GM18907 (cell line): Measurements from ENCODE around the gene HSD17B12.
"Not testable (repeated sequence)": the region's sequence is repeated elsewhere in the genome, so short reads cannot be mapped to it uniquely, and the experiment has no call there.

ENCODE experiments used
- ATAC-seq: cut with Tn5 transposase; IDR thresholded peaks from one replicate; pipeline ENCODE4 v1.9.1; 2021; ENCODE audit warnings: mild to moderate bottlenecking, moderate library complexity; ENCODE audit not compliant: unreplicated experiment

The HSD17B12 gene

DNA sequence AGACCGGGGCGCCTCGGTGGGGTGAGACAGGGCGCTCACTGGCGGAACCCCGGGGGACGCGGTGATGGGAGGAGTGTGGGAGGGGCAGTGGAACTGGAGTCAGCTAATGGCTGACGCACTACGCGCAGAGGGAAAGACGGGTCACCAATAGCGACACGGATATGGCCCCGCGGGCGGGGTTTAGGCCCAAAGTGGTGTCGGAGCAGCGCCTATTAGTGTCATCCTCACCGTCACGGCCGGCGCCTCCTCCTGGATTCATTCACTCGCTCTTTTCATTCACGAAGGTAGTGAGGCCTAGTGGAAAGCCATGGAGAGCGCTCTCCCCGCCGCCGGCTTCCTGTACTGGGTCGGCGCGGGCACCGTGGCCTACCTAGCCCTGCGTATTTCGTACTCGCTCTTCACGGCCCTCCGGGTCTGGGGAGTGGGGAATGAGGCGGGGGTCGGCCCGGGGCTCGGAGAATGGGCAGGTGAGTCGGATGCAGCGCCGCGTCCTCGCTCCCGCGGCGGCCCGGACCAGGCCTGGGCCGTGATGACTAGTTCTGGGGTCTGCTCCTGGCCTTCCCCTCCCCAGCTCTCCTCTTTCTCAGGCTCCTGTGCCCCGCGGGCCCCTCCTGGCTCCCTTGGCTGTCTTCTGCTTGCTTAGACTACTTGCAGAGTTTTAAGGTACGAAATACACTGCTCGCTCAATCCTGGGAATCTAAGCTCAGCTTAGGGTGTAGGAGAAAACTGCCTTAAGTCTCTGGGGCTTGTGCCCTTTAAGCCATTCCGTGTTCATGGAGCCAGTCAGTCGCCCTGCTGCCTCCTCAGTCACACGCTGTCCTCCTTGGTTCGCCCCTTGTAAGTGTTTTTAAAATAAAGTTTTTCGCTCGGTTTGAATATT is at the start of gene HSD17B12:
Gene HSD17B12, plus strand, starts transcription at position 218 of the 880 bp plus-strand sequence. Its CDS starts 90 bp downstream, at position 308.
- ATAC-seq = peak; percentile 99

DNA sequence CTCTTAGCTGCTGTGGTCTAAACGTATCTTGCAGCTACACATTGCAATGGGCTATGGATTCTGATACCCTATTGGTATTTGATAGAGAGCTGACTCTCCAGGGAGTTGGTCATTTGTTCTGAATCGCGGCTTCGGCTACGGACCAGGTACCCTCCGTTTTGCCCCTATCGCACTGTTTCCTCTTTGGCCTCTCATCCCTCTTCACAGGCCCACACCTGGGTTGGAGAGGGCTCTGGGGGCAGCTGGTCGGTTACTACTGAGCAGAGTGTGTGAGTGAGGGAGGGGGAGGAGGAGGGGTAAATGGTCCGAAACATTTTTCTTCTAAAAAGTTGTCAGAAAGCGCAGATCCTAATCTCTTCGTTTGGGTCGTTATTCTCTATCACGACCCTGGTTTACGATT is 48.8 kb upstream of the HSD17B12 start:
- ATAC-seq = no peak

DNA sequence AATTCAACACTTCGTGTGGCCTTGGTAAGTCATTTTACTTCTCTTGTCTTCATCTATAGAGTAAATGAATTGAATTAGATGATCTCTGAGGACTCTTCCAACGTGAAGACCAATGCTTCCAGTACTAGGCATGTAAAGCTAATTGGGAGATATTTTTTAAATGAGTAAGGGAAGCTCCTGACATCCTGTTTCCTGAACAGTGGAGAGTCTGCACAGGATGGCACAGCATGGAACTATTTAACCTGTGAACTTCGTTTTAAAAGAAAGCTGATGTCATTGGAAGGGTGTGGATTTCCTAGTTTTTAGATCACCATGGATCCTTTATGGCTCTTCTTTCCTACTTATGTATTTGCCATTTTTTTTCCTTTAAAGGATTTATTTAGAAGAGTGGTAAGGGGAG is 48.4 kb upstream of the HSD17B12 start:
- ATAC-seq = no peak

DNA sequence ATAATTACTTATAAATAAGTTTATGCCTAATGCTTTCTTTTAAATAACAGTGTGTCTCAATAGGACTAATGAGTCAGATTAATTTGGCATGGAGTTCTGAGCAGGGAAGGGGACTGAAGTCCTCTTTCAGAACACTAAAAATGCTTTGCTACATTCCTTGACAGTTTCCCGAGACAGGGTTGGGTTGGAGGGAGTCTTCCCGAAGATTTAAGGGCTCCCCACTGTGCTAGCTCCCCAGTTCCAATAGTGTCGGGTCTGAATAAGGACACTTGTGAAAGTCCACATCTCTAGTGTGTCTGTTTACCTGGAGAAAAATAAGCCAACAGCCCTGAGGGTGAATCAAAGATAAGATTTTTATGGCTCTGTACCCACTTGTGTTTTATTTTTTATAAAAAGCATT is 41.8 kb upstream of the HSD17B12 start:
- ATAC-seq = no peak

DNA sequence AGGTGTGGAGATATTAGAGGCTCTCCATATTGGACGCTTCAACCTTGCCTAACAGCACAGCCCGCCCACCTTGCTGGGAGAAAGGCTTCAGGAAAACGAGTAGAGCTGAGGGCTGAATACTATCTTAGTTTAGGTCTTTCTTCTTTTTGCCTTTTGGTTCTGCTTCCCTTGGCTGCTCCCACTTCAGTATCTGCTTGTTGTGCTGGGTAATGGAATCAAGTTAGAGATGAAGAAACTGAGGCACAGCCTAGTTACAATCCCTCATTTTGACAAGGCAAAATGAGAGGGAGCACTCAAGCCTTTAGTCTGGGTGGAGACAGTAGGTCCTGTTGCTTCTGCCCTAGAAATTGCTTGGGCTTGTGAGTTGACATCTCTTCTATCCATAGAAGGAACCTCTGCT is 41.3 kb upstream of the HSD17B12 start:
- ATAC-seq = no peak

DNA sequence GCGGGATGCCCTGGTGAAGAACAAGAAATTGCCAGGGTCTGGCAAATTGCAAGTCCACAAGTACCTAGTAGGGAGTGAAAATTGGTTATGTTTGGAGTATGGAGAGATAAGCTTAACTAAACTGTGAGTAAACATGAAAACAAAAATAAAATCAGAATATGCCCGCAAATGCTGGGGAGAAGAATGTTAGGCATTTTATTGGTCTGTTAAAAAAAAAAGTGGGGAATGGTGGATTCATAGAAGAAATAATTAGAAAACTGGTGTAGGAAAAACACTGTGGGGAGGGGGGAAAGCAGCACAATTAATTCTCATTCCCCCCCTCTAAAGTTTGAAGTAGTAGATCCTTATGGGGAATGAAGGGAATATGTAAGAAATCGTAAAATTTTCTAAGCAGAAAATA is 40.6 kb upstream of the HSD17B12 start:
- ATAC-seq = no peak

DNA sequence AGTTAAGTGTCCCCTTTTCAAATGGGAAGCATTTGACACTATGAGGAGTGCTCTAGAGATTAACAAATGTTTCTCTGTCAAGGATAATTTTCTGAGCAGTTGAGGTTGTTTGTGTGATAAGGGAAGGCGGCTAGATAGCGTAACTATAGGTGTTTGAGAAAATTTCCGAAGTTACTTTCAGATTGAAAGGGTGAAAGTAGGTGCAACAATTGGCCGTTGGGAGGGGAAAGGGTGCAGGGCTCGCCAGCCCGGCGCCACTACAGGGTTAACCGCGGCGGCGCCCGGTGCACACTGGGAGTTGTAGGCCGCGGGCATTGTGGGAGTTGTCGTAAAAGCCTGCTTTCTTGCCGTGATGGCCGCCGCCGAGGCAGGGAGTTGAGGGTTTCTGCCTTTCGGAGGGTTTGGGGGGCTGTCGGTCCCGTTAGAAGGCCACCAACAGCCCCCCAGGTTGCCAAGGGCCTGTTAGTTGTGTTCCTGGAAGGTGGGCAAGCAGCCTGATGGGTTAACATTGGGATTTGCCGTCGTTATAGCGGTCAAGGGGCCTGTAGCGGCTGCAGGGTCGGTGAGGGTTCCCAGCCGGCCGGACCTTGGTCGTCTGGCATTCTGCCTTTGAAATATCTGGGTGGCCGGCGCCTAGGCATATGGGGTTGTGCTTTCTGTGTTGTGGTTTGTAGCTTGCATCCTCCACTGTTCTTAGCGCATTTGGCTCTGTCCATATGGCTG is 36.5 kb upstream of the HSD17B12 start:
- peak; percentile 99 for ATAC-seq

DNA sequence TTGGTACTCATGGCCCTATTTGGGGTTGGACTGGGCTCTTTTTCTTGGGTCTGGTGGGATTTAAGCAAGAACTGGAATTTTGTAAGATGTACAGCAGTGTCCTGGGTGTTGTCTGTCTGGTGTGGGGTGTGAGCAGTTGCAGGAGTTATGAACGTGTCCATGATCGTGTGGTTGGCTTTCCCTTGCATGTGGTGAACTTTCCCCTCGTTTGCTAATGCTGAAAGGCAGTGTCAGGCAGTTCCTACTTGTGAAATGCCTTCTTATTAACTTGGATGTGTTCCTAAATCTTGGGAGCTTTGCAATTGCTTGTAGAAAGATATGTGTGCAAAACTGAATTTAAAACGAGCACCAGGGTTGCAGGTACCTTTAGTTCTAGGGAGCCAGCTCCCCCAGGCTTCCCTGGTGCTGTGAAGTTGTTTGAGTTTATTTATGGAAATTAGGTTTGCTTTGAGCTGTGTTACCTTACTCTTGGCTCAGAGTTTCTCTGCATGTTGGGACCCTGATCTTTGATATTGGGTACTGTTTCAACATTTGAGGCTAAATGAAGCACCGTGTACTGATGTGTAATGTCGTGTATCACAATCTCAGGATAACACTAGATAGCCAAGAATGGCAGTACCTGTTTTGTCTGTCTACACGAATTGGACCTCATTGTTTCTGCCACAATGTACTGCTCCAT is 35.8 kb upstream of the HSD17B12 start:
- ATAC-seq = no peak

DNA sequence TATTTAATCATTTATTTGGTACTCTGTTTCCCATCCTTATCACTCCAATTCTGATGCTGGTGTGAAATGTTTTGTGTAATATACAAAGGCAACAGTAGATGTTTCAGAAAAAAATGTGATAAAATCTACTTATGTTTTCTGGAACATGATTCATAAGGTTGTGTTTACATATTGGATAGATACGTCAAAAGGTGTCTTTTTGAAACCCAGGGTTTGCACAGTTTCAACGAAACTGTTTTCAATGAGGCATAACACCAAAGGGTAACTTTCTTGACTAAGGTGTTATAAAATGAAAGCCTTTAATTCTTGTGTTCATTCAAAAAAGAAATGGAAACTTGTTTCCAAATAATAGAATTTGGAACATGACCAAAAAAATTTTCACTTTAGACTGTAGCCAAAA is 33.8 kb upstream of the HSD17B12 start:
- ATAC-seq = no peak

DNA sequence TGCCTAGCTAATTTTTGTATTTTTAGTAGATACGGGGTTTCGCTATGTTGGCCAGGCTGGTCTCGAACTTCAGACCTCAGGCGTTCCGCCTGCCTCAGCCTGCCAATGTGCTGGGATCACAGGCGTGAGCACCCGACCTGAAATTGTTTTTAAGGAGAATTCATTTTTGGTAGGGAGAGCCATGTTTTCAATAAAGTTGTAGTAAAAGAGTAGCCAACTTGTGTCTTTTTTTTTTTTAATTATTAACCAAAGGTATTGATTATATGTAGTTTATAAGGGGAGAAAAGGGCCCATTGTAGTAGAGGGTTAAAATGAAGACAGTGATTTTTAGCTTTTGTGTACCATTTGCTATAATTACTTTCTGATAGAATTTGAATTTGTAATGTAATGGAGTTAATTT is 31.6 kb upstream of the HSD17B12 start:
- no peak for ATAC-seq

DNA sequence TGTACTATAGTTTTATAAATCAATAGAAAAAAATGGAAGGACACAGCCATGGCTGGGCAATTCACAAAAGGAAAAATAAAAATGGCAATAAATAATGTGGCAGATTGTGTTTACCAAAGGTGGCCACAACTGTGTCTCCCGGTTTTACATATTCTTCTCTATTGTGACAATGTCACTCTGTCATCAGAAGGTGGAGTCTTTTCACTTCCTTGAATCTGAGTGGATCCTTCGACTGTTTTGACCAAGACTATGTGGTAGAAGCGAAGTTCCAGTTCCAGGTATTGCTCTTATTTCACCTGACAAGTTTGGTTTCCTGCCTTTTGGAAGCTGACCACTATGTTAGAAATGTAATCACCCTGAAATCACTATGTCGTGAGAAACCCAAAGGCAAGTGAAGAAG is 31.0 kb upstream of the HSD17B12 start:
- no peak for ATAC-seq

DNA sequence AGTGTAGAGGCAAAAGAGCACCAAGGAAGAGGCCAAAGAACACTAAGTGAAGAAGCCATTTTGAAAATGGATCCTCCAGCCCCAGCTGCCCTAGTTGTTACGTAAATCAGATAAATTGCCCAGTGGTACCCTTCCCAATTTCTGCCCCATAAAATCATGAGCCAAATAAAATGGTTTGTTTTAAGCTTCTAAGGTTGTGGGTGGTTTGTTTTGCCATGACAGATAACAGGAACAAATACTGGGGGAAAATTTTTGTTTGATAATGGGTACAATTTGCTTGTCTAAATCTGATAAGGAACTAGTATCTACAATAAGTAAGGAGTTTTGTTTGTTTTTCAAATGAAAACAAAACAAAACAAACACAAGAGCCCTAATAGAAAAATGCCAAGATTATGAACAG is 30.6 kb upstream of the HSD17B12 start:
- no peak for ATAC-seq

DNA sequence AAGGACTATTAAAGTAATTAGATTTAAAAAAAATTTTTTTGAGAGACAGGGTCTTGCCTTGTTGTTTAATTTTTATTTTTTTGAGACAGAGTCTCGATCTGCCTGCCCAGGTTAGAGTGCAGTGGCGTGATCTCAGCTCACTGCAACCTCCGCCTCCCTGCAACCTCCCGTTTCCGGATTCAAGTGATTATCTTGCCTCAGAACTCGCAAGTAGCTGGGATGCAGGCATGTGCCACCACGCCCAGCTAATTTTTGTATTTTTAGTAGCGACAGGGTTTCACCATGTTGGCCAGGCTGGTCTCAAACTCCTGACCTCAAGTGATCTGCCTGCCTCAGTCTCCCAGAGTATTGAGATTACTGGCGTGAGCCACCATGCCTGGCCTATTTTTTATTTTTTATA is 17.5 kb upstream of the HSD17B12 start:
- ATAC-seq = not testable (repeated sequence)

DNA sequence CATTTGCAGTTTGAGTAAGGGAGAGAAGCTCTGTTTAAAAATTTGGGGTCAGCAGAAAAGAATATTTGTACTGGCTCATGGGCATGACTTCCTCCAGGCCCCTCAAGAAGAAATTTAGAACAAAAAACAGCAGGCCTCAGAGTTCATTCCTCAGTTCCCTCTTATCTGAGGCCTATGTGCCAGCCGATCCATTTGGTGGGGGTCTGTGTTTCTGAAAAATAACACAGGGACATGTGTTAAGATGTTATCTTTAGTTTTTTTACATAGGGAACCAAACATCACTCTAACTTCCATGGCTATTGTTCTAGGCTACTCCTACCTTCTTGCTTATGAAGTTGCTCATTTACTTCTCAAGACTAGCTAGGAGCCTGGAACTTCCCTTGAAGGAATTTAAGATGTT is 16.2 kb upstream of the HSD17B12 start:
- no peak for ATAC-seq

DNA sequence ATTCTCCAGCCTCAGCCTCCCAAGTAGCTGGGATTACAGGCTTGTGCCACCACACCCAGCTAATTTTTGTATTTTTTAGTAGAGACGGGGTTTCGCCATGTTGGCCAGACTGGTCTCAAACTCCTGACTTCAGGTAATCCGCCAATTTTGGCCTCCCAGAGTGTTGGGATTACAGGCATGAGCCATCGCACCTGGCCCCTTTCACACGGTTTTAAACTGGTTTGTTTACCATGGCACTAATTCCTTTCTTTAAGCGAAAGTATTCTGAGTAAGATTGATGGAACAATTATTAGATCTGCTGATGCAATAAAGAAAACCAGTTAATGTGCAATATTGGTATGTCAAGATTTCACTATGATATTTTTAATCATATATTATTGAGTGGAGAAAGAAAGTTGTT is 9.3 kb upstream of the HSD17B12 start:
- ATAC-seq = not testable (repeated sequence)

DNA sequence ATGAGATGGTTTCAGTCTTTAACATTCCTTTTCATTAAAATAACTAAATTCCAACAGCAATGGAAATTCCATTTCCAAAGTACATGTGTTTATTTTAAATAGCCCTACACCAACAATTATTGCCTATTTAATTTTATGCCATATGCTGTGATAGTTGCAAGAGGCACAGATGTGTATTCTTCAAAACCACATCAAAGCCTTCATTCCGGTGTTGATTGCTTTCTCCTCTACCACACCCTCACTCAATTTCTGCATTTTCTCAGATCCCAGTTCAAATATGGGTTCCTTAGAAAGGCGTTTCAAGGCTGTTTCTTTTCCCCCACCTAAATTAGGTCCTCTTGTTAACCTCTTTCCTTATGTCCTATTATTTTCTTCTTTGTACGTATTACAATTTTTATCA is 6.0 kb upstream of the HSD17B12 start:
- no peak for ATAC-seq

DNA sequence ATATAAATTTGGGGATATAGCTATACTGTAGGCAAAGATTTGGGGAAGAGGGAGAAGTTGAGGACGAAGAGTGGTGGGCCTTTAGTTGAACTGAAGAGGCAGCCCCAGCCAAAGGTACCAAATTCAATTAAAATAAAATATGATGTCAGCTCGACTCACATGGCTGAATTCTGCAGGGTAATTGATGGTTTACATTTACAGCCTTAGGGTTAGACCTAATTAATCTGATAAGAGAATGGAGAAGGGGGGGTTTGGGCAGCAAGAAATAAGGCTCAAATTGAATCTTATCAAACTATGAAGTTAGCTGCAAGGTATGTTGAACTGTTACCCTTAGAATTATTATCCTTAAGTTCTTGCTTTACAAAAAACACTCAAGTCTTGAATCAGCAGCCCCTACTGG is 3.6 kb upstream of the HSD17B12 start:
- ATAC-seq = no peak

DNA sequence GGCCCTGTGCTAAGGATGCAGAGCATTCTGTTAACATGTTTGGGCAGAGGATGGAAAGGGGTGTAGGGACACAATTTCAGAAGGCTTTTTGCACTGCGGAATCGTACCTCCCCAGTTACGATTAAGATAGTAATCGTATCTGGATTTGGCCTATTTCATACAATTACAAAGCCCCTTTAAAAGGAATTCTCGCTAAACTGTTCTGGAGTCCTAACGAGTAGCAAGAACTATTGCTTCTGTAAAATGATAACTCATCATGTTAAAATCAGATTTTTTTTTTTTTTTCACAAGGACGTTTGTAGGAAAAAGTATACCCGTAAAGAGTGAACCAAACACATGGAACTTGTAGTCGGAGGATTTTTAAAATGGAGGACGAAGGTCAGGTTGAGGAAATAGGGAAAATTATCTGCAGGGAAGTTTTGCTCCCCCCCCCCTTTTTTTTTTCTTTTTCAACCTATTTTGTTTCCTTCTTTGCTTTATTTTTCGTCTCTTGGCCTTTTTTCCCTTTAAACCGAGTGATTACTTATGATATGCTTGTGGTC is 934 bp downstream of the HSD17B12 start:
- ATAC-seq = no peak

DNA sequence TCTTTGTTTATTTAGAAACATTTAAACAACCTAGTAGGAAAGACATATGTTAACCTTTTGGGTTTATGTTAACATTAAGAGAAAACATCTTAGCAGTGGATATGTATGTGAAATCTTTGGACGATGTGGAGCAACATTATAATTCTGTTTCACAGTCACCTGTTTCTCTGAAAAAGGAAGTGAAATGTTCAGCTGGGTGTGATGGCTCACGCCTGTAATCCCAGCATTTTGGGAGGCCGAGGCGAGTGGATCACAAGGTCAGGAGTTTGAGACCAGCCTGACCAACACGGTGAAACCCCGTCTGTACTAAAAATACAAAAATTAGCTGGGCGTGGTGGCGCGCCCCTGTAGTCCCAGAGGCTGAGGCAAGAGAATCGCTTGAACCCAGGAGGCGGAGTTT is 1.5 kb downstream of the HSD17B12 start:
- ATAC-seq = not testable (repeated sequence)

DNA sequence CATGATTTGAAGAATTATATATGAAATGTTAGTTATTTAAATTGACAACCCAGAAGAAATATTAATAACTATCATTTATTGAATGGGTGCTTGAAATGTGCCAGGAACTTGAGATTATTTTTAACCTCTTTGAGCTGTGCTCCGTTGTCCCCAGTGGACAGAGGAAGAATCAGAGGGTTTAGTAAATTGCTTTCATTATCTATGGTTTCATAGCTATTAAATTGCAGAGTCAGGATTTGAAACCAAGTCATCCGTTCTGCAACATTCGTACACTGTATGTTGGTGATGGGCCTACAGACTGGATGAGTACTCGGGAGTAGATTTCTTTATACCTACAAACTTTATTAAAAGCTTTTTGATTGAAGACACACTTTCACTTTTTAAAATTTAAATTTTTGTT is 4.9 kb downstream of the HSD17B12 start:
- ATAC-seq = no peak

DNA sequence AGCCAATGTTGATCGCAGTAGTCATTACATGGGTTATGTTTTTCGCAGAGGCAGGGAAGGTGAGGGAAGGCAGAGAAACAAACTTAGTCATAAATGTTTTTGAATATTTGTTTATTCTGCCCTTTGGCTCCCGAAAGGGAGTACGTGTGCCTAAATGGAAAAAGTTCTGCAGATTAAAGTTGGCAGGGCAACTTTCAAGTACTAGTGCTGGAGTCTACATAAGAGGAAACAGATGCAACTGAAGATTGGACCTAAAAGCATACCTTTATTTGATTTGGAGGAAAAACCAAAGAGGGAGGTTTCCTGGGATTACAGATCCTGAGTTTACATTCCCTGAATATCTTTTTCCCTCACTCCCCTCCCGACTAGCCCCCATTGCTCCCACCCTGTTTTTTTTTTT is 5.7 kb downstream of the HSD17B12 start:
- ATAC-seq = no peak
